ENCODE results near the gene NUCB2.

DNA sequence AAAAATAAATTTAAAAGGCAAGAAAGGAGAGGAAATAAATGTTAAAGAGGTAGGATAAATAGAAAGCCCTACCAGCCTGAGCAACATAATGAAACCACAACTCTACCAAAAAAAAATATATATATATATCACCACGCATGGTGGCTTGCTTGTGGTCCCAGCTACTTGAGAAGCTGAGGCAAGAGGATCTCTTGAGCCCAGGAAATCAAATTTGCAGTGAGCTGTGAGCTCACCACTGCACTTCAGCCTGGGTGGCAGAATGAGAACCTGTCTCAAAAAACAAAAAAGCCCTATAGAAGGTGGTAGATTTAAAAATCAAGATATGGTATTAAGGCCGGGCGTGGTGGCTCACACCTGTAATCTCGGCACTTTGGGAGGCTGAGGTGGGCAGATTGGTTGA is 10.5 kb downstream of the NUCB2 start:
- TF ChIP-seq, protein P1, sequence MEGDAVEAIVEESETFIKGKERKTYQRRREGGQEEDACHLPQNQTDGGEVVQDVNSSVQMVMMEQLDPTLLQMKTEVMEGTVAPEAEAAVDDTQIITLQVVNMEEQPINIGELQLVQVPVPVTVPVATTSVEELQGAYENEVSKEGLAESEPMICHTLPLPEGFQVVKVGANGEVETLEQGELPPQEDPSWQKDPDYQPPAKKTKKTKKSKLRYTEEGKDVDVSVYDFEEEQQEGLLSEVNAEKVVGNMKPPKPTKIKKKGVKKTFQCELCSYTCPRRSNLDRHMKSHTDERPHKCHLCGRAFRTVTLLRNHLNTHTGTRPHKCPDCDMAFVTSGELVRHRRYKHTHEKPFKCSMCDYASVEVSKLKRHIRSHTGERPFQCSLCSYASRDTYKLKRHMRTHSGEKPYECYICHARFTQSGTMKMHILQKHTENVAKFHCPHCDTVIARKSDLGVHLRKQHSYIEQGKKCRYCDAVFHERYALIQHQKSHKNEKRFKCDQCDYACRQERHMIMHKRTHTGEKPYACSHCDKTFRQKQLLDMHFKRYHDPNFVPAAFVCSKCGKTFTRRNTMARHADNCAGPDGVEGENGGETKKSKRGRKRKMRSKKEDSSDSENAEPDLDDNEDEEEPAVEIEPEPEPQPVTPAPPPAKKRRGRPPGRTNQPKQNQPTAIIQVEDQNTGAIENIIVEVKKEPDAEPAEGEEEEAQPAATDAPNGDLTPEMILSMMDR (IDR thresholded peaks at IDR 0.05) = no peak
- no peak for TF ChIP-seq POLR2A (IDR thresholded peaks at IDR 0.05)
- TF ChIP-seq POLR2AphosphoS5 (IDR thresholded peaks at IDR 0.05) = no peak
